ENCODE data around the gene TSSK6. TPM values are rescaled to one million over a fixed set of nuclear protein-coding genes. Genes with fewer than 3 reads are reported as not detected.

TSSK6 gene
- total RNA-seq, 2 experiments from 2014 or later, result 2.5 to 2.8 TPM

- CTCF ChIA-PET, result interaction anchor here (0.5 kb wide), 1 partner anchor 117 kb away, joined by 4 read pairs; no protein-coding TSS in a partner anchor
Measured at GRCh38 chr19:19547674-19548336, 32.5 kb upstream of the TSSK6 start.

GRCh38 chr19:19546751-19547162, 31.4 kb upstream of the TSSK6 start:
- CTCF ChIA-PET, result interaction anchor here (1.5 kb wide), 1 partner anchor 15 kb away, joined by 6 read pairs; no protein-coding TSS in a partner anchor
- POLR2A ChIA-PET, result no interaction called here

More at GRCh38 chr19:19547674-19548336, 32.5 kb upstream of the TSSK6 start:
- POLR2A ChIA-PET, result no interaction called here

- CTCF ChIA-PET, result interaction anchor here (1.2 to 1.5 kb wide), 2 partner anchors 9 to 14 kb away, joined by 4 to 6 read pairs; no protein-coding TSS in a partner anchor
- POLR2A ChIA-PET, result no interaction called here
Measured at GRCh38 chr19:19545707-19546106, 30.4 kb upstream of the TSSK6 start.

- CTCF ChIA-PET, result interaction anchor here (1.2 kb wide), 1 partner anchor 9 kb away, joined by 4 read pairs; no protein-coding TSS in a partner anchor
- POLR2A ChIA-PET, result no interaction called here
Measured at GRCh38 chr19:19544954-19545591, 29.7 kb upstream of the TSSK6 start.

GRCh38 chr19:19544257-19544953, 29.1 kb upstream of the TSSK6 start:
- ChIA-PET POLR2A (no interaction called here), CTCF (interaction anchor here (1.2 to 1.7 kb wide), 2 partner anchors 9 to 10 kb away, joined by 4 to 11 read pairs; no protein-coding TSS in a partner anchor)

GRCh38 chr19:19543640-19544039, 28.3 kb upstream of the TSSK6 start:
- ChIA-PET POLR2A (interaction anchor here (0.6 kb wide), 1 partner anchor 279 kb away, joined by 3 read pairs; no protein-coding TSS in a partner anchor), CTCF (interaction anchor here (1.7 kb wide), 1 partner anchor 10 kb away, joined by 11 read pairs; no protein-coding TSS in a partner anchor)

GRCh38 chr19:19543101-19543500, 27.8 kb upstream of the TSSK6 start:
- CTCF ChIA-PET, result interaction anchor here (1.7 kb wide), 1 partner anchor 10 kb away, joined by 11 read pairs; no protein-coding TSS in a partner anchor
- POLR2A ChIA-PET, result interaction anchor here (0.6 kb wide), 1 partner anchor 279 kb away, joined by 3 read pairs; no protein-coding TSS in a partner anchor

GRCh38 chr19:19542507-19542906, 27.2 kb upstream of the TSSK6 start:
- ChIA-PET POLR2A (no interaction called here), CTCF (no interaction called here)

GRCh38 chr19:19541616-19542015, 26.3 kb upstream of the TSSK6 start:
- CTCF ChIA-PET, result interaction anchor here (0.5 to 1.6 kb wide), 5 partner anchors 9 to 172 kb away, joined by 3 to 7 read pairs (median 4); partner anchors contain the start of gene GMIP

GRCh38 chr19:19540715-19541515, 25.6 kb upstream of the TSSK6 start:
- CTCF ChIA-PET, result interaction anchor here (0.5 to 1.6 kb wide), 6 partner anchors 9 to 172 kb away, joined by 3 to 7 read pairs (median 4); partner anchors contain the start of gene GMIP
- POLR2A ChIA-PET, result interaction anchor here (0.5 to 0.7 kb wide), 3 partner anchors 9 to 389 kb away, joined by 4 to 6 read pairs (median 4); no protein-coding TSS in a partner anchor

More at GRCh38 chr19:19541616-19542015, 26.3 kb upstream of the TSSK6 start:
- POLR2A ChIA-PET, result interaction anchor here (0.5 kb wide), 1 partner anchor 10 kb away, joined by 4 read pairs; no protein-coding TSS in a partner anchor

- POLR2A ChIA-PET, result interaction anchor here (0.6 to 0.7 kb wide), 2 partner anchors 53 to 390 kb away, joined by 4 to 6 read pairs; no protein-coding TSS in a partner anchor
Measured at GRCh38 chr19:19540064-19540714, 24.8 kb upstream of the TSSK6 start.

GRCh38 chr19:19539698-19540063, 24.3 kb upstream of the TSSK6 start:
- CTCF ChIA-PET, result interaction anchor here (1.4 kb wide), 2 partner anchors 15 to 104 kb away, joined by 3 to 5 read pairs; partner anchors contain the start of gene GMIP
- POLR2A ChIA-PET, result no interaction called here

More at GRCh38 chr19:19540064-19540714, 24.8 kb upstream of the TSSK6 start:
- CTCF ChIA-PET, result interaction anchor here (0.6 to 1.6 kb wide), 6 partner anchors 8 to 104 kb away, joined by 3 to 7 read pairs (median 3); partner anchors contain the start of gene GMIP

GRCh38 chr19:19538785-19539166, 23.4 kb upstream of the TSSK6 start:
- CTCF ChIA-PET, result interaction anchor here (0.6 to 1.4 kb wide), 4 partner anchors 16 to 410 kb away, joined by 3 to 5 read pairs (median 3); partner anchors contain the start of gene GMIP
- POLR2A ChIA-PET, result no interaction called here

GRCh38 chr19:19538061-19538784, 22.9 kb upstream of the TSSK6 start, which contains the start of gene CILP2:
CILP2 (plus strand) TSS chr19:19538265; CDS start chr19:19538350, 85 bp downstream.
- POLR2A ChIA-PET, result no interaction called here
- CTCF ChIA-PET, result interaction anchor here (1.1 to 1.4 kb wide), 3 partner anchors 16 to 106 kb away, joined by 3 to 5 read pairs (median 3); partner anchors contain the start of gene GMIP

- POLR2A ChIA-PET, result no interaction called here
- CTCF ChIA-PET, result interaction anchor here (1.1 kb wide), 1 partner anchor 22 kb away, joined by 3 read pairs; no protein-coding TSS in a partner anchor
Measured at GRCh38 chr19:19537075-19538048, 22.0 kb upstream of the TSSK6 start.
